Iris pigment epithelial cell (primary cell): ENCODE results near the gene ISM2.

Experiments
- DNase-seq: peaks from one replicate; pipeline ENCODE4 v3.0.0-alpha.2; 2011; ENCODE audit warnings: low read depth

Gene ISM2

GRCh38 chr14:77508249-77508648 is 9.6 kb upstream of the ISM2 start:
- peak; percentile 97 for DNase-seq

- DNase-seq, result no peak
These were observed 9.1 kb upstream of the ISM2 start for GRCh38 chr14:77507762-77508161.

DNA sequence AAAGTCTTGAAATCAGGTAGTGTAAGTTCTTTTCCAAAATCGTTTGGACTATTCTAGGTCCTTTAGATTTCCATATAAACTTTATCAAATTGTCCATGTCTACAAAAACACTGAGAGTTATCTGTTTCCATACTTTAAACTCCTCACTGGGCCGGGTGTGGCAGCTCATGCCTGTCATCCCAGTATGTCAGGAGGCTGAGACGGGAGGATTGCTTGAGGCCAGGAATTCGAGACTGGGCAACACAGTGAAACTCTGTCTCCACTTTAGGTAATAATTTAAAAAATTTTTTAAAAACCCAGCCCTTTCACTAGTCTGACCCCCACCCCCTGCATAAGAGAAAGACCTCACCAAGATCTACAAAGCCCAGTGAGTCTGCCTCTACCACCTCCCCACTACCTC is 6.4 kb upstream of the ISM2 start:
- DNase-seq, result no peak

DNA sequence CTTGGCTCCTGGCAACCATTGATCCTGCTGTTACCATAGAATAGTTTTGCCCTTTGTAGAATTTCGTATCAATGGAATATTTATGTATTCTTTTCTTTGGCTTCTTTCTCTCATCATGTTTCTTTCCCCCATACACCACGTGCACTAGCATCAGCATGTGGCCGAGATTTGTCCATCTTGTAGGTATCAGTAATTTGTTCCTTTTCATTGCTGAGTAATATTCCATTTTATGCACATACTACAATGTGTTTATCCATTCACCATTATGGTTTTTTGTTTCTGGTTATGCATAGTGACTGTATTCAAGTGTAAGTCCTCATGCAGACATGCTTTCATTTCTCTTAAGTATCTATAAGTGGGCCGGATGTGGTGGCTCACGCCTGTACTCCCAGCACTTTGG is 4.5 kb upstream of the ISM2 start:
- no peak for DNase-seq

DNA sequence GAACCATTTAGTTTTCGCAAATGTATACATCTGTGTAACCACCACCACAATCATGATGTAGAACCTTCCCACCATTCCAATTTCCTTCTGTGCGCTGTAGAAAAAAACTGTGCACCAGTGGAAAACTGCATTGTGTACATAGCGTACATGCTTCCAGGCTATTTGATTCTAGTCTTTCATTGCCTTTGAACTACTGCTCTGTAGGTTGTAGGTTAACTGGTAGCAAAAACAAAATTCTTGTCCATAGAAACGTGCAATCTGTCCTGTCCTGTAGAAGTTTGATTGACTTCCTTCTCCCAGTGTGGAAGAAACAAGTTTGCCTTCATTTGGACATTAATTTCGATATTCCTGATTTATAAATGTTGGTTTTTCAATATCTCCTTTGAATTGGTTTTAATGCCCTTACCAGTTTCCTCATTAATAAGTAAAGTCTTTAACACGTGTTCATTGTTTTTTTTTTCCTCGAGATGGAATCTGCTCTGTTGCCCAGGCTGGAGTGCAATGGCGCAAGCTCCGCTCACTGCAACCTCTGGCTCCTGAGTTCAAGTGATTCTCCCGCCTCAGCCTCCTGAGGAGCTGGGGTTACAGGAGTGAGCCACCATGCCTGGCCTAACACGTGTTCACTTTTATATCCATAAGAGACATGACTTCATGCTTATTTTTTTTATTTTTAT is 3.6 kb upstream of the ISM2 start:
- DNase-seq, result no peak

DNA sequence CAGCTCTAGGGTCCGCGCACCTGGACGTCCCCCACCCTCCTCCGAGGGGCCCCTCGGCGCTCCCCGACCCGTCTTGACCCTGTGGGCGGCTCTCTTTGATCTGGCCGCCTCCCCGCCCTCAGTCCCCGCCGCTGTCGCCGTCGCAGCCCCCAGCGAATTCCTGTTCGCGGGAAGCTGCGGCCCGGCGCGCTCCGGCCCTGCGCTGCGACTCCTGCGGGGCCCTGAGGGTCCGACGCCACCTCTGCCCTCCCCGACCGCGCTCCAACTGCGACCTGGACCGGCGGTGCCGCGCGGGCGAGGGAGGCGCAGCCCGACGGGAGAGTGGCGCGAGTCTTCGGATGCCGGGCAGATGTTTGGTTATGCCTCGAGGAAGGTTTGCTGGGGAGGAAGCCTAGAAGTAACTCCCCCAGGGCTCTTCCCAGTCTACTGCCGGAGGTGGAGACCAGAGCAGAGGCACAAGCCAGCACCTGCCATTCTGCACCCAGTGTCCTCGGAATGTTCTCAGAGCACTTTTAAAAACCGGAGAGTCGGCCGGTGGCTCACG is 440 bp upstream of the ISM2 start:
- DNase-seq, result no peak

- no peak for DNase-seq
These were observed 3.3 kb downstream of the ISM2 start for GRCh38 chr14:77495334-77495733.

- no peak for DNase-seq
These were observed 7.6 kb downstream of the ISM2 start for GRCh38 chr14:77491056-77491455.

DNA sequence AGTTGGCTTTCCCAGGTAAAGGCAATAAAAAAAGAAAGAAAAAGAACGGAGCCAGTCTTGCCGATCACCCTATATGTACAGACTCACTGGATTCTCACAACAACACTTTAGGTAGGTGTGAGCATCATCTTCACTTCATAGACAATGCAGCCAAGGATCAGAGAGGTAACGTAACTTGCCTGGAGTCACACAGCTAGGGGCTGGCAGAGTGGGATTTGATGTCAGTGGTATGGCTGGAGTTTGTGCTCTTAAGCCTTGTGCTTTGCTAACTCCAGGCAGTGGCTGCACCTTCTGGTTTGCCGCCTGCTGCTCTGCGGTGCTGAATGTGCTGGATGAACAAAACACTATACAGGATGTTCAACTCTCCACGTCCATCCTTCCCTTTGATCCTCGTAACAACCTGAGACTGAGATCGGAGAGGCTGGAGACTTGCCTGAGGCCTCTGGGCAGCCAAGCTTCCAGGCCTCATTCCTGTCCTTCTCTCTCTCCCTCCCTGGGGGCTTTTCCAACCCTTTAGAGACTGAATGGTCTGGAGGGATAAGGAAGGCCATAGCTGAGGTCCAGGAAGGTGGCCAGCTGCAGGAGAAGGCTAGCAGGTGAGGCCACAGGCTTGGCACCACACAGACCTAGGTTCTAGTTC is 8.1 kb downstream of the ISM2 start:
- DNase-seq, result no peak

- DNase-seq, result no peak
These were observed 9.6 kb downstream of the ISM2 start for GRCh38 chr14:77489041-77489440.

DNA sequence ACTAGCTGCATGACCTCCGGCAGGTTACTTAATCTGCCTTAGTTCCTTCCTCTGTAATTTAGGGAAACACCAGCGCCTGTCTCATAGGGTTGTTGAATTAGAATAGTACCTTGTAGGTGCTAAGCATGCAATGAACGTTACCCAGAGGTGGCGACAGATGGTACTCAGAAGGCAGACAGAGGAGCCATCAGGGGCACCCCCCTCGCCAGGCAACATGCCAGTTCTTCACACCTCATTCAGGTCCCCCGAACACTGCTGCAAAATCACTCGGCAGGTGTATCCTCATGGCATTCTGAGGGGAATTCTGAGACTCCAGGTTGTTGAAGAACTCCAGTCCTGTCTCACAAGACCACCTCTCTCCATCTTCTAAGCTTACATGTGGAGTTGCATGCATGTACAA is 10.1 kb downstream of the ISM2 start:
- no peak for DNase-seq

DNA sequence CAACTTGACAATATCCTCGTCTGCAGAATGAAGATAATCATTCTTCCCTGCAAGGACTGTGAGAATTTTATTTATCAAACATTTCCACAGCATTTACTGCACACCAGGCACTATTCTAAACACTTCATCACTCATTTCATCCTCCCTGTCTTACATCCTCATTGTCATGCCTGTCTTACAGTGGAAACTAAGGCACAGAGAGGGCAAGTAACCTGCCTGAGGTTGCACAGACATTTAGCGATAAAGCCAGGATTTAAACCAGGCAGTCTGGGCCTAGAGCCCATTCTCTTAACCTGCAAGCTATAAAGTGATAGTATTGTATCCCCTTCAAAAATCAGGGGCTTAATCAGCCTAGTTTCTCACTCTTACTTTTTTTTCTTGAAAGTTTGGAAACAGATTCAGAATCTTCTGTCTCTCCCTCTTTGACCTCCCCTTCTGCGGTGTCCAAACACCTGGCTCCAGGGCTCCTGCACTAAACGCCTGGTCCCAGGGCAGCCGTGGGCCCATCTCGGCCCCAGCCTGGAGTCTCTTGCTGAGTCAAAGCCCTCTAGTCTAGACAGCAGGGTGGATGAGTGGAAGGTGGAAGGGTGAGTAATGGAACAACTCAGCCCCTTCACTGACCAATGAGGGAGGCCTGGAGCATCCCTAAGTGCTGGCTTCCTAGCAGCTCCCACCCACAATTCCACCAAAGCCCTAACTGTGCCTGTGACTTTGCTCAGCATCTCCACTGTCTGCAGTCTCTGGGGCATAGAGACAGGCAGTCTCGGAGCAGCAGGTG is 12.5 kb downstream of the ISM2 start:
- peak; percentile 85 for DNase-seq

- no peak for DNase-seq
These were observed 13.4 kb downstream of the ISM2 start for GRCh38 chr14:77485256-77485655.

DNA sequence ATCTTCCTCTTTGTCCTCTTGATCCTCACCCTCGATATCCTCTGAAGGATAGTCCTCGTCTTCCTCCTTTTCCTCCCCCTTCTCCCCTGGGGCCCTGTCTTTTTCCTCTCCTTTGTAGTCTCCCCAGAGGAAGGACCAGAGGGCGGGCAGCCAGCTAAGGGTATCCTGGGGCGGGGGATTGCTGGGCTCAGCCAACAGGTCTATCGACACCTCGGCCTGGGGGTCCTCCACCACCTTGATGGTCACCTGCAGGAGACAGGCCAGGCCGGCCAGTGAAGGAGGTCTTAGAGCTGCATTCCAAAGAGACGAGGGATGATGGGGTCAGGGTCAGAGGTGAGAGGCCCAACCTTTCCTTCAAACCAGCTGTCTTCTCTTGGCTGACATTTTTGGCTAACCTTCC is 16.2 kb downstream of the ISM2 start:
- DNase-seq, result no peak

- DNase-seq, result no peak
These were observed 19.8 kb downstream of the ISM2 start for GRCh38 chr14:77478796-77479195.

GRCh38 chr14:77478029-77478428 is 20.6 kb downstream of the ISM2 start:
- DNase-seq, result no peak

GRCh38 chr14:77475432-77476115 is 23.0 kb downstream of the ISM2 start:
- DNase-seq, result no peak

- no peak for DNase-seq
These were observed 24.0 kb downstream of the ISM2 start for GRCh38 chr14:77474479-77475177.

- DNase-seq, result no peak
These were observed 24.7 kb downstream of the ISM2 start for GRCh38 chr14:77473921-77474320.

DNA sequence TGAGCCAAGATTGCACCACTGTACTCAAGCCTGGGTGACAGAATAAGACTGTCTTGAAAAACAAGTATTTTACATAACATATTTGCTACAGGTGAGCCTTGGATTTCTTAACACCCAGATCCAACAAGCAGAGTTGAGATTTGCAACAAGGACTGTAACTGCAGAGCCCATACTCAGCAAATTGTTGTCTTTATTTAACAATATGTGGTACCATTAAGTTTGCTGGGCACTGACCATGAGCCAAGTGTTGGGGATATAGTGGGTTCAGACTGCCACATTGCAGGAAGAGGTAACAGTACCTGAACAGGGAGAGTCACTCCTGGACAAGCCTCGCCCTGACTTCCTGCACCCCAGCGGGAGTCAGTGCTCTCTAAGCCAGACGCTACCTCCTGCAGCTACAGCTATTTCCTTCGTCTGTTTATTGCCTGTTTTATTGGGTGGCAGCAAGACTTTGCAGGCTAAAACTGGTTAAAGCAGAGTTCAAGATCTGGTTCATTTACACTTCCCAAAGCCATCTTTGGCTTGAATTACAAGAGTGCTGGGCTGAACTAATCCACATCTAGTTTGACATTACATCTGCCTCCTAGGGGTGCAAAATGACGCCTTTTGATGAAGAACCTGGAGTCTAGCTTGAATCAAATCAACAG is 28.3 kb downstream of the ISM2 start:
- no peak for DNase-seq

DNA sequence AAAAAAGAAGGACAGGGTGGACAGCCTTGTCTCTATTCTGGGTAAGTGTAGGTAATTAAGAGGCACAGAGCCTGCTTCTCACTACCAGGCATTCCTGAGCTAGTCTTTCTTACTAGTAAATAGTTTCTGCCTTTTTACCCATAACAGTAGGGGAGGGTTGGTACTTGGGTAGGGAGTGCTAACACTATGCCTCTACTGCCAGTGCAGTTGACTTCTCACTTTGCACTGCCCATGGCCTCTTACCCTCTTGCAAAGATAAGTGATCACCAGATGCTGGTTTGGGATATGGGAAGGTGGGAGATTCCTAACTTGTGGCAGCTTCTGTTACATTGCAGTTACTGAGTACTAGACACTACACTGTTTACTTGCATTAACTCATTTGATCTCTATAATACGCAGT is 29.1 kb downstream of the ISM2 start:
- no peak for DNase-seq
